ENCODE data around the gene RNF227. TPM values are rescaled to one million over a fixed set of nuclear protein-coding genes. Genes with fewer than 3 reads are reported as not detected.

The RNF227 gene
- total RNA-seq, 1 donor from 2014 or later = 4.0 TPM

DNA sequence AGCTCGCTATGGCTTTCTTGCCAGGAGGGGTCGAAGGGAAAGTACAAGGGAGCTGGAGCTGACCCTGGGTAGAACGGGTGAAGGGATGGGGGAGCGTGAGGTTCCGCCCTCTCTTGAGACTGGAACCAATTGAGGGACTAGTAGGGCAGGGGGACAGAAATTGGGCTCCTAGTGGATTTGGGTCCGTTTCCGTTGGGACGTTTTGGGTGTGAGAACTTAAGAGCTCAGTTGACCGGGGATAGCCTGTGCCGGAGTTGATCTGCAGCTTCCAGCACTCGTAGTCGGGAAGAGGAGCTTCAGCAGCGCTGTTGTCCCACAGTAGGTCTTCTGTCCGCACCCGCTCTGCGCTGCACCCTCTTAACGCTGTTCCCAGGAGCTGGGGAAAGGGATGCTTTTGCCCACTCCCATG lies 16.4 kb upstream of the RNF227 start:
- no peak for DNase-seq (ENCODE audit: low read depth, low spot score)
- peaks cover 5% of the 10 kb centered on the region for H3K36me3 Mint-ChIP-seq (ENCODE audit: low read depth)
- H3K4me1 Mint-ChIP-seq = peaks cover 50% of the 10 kb centered on the region

DNA sequence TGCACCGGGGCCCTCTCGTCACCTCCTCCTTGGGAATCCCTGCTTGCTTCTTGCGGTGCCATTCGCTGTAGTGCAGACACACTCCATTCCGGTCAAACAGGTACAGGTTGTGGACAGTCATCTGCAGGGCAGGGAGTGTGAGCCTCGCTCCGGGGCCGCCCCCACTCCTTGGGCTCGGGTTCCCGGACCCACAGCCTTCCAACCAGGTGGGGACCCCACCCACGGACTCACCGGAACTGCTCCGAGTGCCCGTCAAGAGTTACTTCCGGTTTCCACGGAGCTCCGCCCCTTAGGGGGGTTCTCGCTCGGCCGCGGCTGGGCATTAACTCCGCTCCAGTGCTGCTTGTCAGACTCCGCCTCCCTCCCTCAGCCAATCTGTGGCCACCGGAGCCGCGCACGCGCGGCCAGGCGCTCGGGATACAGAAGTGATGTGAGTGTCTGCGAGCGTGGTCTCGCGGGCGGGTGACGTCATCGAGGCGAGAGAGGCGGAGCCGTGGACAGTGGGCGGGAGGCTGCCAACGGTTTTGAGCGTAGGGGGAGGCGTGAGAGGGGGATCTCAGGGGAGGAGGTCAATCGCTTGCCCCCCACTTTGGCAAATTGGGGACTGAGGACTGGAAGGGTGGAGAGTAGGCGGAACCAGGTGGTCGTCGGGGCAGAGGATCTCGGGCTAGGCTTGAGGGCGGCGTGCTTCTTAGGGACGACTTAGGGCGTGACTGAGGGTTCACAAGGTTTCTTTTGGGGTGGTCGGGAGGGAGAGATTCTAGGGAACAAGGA lies 15.8 kb upstream of the RNF227 start, which contains the start of the genes CNTROB and TRAPPC1:
Gene CNTROB (plus strand): TSS at position 498 of the 774 bp plus-strand sequence. CDS start 874 bp downstream, outside the sequence.
Gene TRAPPC1 (minus strand): TSS at position 238 of the 774 bp plus-strand sequence. CDS start 117 bp downstream, at position 121.
- TF ChIP-seq, protein P1, sequence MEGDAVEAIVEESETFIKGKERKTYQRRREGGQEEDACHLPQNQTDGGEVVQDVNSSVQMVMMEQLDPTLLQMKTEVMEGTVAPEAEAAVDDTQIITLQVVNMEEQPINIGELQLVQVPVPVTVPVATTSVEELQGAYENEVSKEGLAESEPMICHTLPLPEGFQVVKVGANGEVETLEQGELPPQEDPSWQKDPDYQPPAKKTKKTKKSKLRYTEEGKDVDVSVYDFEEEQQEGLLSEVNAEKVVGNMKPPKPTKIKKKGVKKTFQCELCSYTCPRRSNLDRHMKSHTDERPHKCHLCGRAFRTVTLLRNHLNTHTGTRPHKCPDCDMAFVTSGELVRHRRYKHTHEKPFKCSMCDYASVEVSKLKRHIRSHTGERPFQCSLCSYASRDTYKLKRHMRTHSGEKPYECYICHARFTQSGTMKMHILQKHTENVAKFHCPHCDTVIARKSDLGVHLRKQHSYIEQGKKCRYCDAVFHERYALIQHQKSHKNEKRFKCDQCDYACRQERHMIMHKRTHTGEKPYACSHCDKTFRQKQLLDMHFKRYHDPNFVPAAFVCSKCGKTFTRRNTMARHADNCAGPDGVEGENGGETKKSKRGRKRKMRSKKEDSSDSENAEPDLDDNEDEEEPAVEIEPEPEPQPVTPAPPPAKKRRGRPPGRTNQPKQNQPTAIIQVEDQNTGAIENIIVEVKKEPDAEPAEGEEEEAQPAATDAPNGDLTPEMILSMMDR (conservative IDR thresholded peaks at IDR 0.05) = no peak
- DNase-seq (ENCODE audit: low read depth, low spot score) = peak; percentile 97
- Mint-ChIP-seq H3K4me1 (peaks cover 50% of the 10 kb centered on the region), H3K36me3 (ENCODE audit: low read depth) (peaks cover 2% of the 10 kb centered on the region), H3K27me3 (ENCODE audit: low read depth) (peaks cover 11% of the 10 kb centered on the region), H3K4me3 (peak within 1 kb of the TSS; percentile 99), H3K27ac (ENCODE audit: unreplicated experiment) (peak within 1 kb of the TSS; percentile 99), H3K9me3 (no peaks in the 10 kb centered on the region)

More for the DNA sequence above, 16.4 kb upstream of the RNF227 start:
- Mint-ChIP-seq H3K27me3 (ENCODE audit: low read depth) (peaks cover 9% of the 10 kb centered on the region), H3K9me3 (no peaks in the 10 kb centered on the region), H3K4me3 (peak overlapping the region; percentile 99), H3K27ac (ENCODE audit: unreplicated experiment) (peak overlapping the region; percentile 99)
- TF ChIP-seq, protein P1 (conservative IDR thresholded peaks at IDR 0.05) = no peak

DNA sequence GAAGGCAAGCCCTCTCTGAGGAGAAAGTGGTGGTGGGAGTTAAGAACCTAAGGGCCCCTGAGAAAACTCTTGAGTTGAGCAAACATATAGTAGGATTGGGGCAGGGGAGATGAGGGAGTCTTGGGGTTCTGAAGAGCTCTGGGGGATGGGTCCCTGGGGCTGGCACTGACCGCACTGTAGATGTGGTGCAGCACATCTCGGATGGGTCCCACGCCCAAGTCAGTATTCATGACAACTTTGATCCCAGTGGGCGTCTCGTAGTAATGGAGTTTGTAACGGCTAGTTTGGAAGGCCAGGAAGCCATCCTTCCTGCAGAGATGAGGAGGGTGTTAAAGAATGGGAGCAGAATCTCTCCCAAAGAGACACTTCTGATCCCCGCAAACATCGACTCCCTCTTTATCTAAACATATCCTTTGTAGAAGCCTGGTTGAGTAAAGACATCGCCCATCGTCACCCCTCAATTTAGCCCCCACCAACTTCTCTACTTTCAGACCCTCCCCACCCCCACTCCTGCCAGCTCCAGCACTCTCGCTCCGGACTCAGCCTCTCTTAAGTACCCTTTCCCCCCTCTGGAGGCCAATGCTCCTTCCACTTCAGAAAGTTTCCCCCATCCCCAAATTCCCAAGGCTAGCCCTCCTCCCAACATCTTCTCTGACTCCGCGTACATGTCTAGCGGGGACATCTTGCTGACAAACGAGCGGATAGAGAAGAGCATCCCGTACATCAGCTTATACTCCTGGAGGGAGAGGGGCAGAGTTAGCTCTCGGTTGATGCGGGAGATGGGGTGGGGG lies 14.9 kb upstream of the RNF227 start:
- no peaks in the 10 kb centered on the region for H3K9me3 Mint-ChIP-seq
- peaks cover 50% of the 10 kb centered on the region for H3K4me1 Mint-ChIP-seq
- no peak overlapping the region for H3K27ac Mint-ChIP-seq (ENCODE audit: unreplicated experiment)

DNA sequence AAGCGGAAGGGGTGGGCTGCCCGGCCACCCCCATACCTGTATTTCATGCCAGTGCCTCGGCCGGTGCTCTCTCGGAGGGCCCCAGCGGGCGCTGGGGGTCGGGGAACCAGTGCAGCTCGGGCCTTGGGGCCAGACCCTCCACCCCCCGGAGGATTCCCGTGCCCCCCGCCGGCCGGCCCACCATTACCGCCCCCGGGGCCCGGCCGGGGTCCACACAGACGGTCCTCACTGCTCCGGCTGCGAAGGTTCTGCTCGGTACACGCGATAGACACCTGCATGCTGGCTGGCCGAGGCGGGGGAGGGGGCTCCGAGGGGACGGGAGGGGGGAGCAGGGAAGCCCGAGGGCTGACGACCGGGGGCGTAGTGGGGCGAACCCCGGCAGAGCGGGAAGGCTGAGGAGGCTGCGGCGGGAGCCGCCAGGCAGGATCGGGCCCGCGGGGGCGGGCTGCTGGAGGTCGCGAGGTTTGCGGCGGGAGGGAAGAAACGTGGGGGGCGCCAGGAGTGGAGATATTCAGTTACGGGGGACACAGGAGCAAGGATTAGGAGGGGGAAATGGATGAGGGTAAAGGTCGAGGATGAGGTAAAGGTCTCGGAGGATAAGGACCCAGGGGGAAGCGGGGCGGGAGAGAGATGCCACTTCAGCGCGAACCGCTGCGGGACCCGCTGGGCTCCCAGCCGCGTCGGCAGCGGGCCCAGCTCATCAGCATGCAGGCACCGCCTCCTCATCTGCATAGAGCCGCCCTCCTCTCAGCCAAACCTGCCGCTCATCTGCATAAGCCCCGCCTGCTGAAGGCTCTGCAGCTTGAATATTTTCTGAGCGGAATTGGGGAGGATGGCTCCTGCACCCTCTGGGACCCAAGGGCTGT lies 13.3 kb upstream of the RNF227 start, which contains the start of gene KCNAB3:
Gene KCNAB3 (minus strand): TSS at position 699 of the 866 bp plus-strand sequence. CDS start 421 bp downstream, at position 278.
- Mint-ChIP-seq H3K9me3 (no peaks in the 10 kb centered on the region), H3K4me3 (peak within 1 kb of the TSS; percentile 99), H3K27me3 (ENCODE audit: low read depth) (peaks cover 11% of the 10 kb centered on the region), H3K27ac (ENCODE audit: unreplicated experiment) (peak within 1 kb of the TSS; percentile 38), H3K4me1 (peaks cover 40% of the 10 kb centered on the region), H3K36me3 (ENCODE audit: low read depth) (peaks cover 3% of the 10 kb centered on the region)
- TF ChIP-seq, protein P1 (conservative IDR thresholded peaks at IDR 0.05) = no peak
- DNase-seq (ENCODE audit: low read depth, low spot score) = peak; percentile 64

More for the DNA sequence above, 14.9 kb upstream of the RNF227 start:
- Mint-ChIP-seq H3K4me3 (peak overlapping the region; percentile 99), H3K27me3 (ENCODE audit: low read depth) (peaks cover 11% of the 10 kb centered on the region), H3K36me3 (ENCODE audit: low read depth) (peaks cover 3% of the 10 kb centered on the region)
- DNase-seq (ENCODE audit: low read depth, low spot score) = no peak
- TF ChIP-seq, protein P1 (conservative IDR thresholded peaks at IDR 0.05) = no peak

Data from neural crest cell (in vitro differentiated cells).